Coronary artery (tissue), 2 donors: ENCODE results near the gene PKN3.
A peak's percentile ranks its signal among the peaks of the same experiment; 100 is the strongest.

Experiments
- DNase-seq: peaks from one replicate; pipeline ENCODE4 v3.0.0-alpha.2; 2017; ENCODE audit warnings: low spot score
- H3K27ac ChIP-seq, 2 donors: fragments of 200-600 bp; sonication (generic); one replicate each; pipeline ENCODE4 v1.5.1; 2016 to 2019
- H3K4me3 ChIP-seq: fragments of 200-600 bp; sonication (generic); 2 replicates; pipeline ENCODE4 v1.5.1; 2016; ENCODE audit warnings: mild to moderate bottlenecking, moderate library complexity
- CTCF ChIP-seq: fragments of 200-600 bp; sonication (generic); IDR thresholded peaks from one replicate; pipeline ENCODE4 v1.5.1; 2019; ENCODE audit warnings: antibody characterized with exemption

Gene PKN3

GRCh38 chr9:128705051-128705965, 3.0 kb downstream of the PKN3 start:
- H3K27ac ChIP-seq: peak overlapping the region in 1 of 2 donors; percentile 11
- peak; percentile 65 for DNase-seq
- H3K4me3 ChIP-seq: no peak overlapping the region
- TF ChIP-seq CTCF: no peak

GRCh38 chr9:128706045-128706444, 3.7 kb downstream of the PKN3 start:
- no peak for TF ChIP-seq CTCF
- DNase-seq: no peak
- Histone ChIP-seq H3K27ac (no peak overlapping the region), H3K4me3 (no peak overlapping the region)

GRCh38 chr9:128706671-128707381, 4.5 kb downstream of the PKN3 start:
- H3K27ac ChIP-seq: no peak overlapping the region
- no peak for TF ChIP-seq CTCF
- no peak overlapping the region for H3K4me3 ChIP-seq
- DNase-seq: no peak

- DNase-seq: no peak
- no peak overlapping the region for H3K27ac ChIP-seq
- no peak for TF ChIP-seq CTCF
These were observed 5.1 kb downstream of the PKN3 start for GRCh38 chr9:128707446-128707845.

GRCh38 chr9:128712451-128713410, 10.4 kb downstream of the PKN3 start:
- DNase-seq: peak; percentile 66
- Histone ChIP-seq H3K27ac (no peak overlapping the region), H3K4me3 (no peak overlapping the region)
- TF ChIP-seq CTCF: no peak

More at GRCh38 chr9:128707446-128707845, 5.1 kb downstream of the PKN3 start:
- no peak overlapping the region for H3K4me3 ChIP-seq

GRCh38 chr9:128713411-128713780, 11.1 kb downstream of the PKN3 start:
- H3K27ac ChIP-seq: no peak overlapping the region
- no peak for TF ChIP-seq CTCF
- DNase-seq: peak; percentile 69
- no peak overlapping the region for H3K4me3 ChIP-seq
